ENCODE measurements around the gene MORN1.

GRCh38 chr1:2288311-2288710 lies 103.0 kb downstream of the MORN1 start:
- TF ChIP-seq POLR2A (IDR thresholded peaks at IDR 0.05) (no peak), CTCF (IDR thresholded peaks at IDR 0.05) (no peak)
